ENCODE measurements around the gene CCNK.

DNA sequence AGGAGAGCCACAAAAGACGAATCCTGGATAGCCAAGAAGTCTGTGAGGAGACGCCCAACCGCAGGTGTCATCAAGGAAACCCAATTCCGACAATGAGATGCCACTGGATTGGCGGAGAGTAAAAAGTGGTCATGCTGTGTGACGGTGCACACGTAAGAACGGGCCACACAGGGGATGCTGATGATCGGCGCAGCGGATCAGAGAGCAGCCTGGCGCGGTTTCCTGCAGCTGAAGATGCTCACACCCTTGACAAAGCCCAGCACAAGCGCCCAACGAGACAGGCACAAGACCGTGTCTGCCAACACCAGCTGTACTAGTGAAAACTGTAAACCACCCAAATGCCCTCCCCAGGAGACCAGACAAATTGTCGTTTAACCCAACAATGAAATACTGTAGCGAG, 67.0 kb downstream of the CCNK start:
- TF ChIP-seq, protein P1, sequence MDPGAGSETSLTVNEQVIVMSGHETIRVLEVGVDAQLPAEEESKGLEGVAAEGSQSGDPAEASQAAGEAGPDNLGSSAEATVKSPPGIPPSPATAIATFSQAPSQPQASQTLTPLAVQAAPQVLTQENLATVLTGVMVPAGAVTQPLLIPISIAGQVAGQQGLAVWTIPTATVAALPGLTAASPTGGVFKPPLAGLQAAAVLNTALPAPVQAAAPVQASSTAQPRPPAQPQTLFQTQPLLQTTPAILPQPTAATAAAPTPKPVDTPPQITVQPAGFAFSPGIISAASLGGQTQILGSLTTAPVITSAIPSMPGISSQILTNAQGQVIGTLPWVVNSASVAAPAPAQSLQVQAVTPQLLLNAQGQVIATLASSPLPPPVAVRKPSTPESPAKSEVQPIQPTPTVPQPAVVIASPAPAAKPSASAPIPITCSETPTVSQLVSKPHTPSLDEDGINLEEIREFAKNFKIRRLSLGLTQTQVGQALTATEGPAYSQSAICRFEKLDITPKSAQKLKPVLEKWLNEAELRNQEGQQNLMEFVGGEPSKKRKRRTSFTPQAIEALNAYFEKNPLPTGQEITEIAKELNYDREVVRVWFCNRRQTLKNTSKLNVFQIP (CRISPR knock-in tag; IDR thresholded peaks at IDR 0.05; ENCODE audit: borderline replicate concordance, low read depth) = no peak
- no peak for TF ChIP-seq ARNTL (CRISPR knock-in tag; IDR thresholded peaks at IDR 0.05; ENCODE audit: borderline replicate concordance, low read depth)

All from SK-N-SH treated with all-trans-retinoic acid at 6 μM for 48 hours (cell line).